HG03457 (cell line): ENCODE results near the gene WDFY2.
"Not testable (repeated sequence)": the region's sequence is repeated elsewhere in the genome, so short reads cannot be mapped to it uniquely, and the experiment has no call there.

Experiments used
- ATAC-seq: cut with Tn5 transposase; IDR thresholded peaks from one replicate; pipeline ENCODE4 v1.9.1; 2021; ENCODE audit warnings: moderate number of reproducible peaks; ENCODE audit not compliant: unreplicated experiment

Gene WDFY2

GRCh38 chr13:51629491-51630287 lies 45.4 kb downstream of the WDFY2 start:
- ATAC-seq = no peak

GRCh38 chr13:51630288-51630615 lies 46.0 kb downstream of the WDFY2 start:
- no peak for ATAC-seq

- ATAC-seq = no peak
These were observed 48.5 kb downstream of the WDFY2 start for GRCh38 chr13:51632591-51633362.

DNA sequence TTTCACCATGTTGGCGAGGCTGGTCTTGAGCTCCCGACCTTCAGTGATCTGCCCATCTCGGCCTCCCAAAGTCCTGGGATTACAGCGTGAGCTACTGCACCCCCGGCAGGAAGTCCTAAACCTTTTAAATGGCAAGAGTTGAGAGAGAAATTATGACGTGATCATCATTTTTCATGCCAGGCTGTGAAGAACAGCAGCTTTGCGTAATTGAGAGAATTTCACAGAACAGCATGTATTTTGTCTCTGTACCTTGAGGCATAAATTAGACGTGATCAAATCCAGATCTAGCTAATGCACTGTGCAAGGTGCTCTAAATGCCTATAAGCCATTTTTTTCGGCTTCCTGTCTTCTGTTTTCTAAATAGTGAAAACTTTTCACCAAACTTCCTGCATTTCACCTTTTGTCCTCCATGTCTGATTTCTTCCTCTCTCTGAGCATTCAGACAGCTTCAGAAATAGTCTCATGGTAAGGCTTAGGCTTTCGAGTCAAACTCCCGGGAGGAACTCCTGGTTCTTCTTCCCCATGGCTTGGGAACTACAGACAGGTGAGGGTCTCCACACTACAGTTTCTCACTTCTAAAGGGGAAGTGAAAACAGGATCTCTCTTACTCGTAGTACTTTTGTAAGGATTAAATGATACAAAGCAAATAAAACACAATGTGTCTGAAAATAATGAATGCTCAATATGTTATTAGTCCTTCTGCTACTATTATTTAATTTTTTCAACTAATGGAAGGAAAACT lies 51.0 kb downstream of the WDFY2 start:
- no peak for ATAC-seq

GRCh38 chr13:51636349-51636890 lies 52.2 kb downstream of the WDFY2 start:
- ATAC-seq = no peak

- no peak for ATAC-seq
These were observed 53.6 kb downstream of the WDFY2 start for GRCh38 chr13:51637852-51638215.

DNA sequence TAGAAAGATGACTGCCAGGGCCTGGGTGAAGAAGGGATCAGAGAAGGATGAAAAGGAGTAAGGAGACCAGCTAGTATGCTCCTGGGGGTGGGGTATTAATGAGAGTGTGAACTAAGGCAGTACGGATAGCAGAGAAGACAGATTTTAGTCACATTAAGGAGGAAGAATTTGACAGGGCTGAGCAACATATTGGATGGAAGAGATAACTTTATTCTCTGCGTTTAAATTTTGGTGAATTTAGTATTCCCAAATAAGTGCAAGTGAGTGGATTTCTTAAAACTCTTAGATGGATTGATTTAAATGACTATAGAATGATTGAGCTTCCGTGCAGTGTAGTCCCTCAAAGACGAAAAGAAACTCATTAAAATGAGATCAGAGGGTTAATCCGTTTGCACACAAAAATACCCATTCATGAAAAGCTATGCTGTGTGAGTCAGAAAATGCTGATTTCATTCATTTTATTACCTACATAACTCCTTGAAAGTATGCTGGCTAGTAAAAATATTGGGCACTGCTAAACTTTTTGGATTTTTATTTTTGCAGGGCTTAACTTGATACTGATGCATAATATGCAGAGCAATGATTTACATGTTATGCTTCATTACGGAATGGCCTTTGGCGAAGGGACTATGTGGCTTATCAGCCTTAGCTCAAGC lies 54.1 kb downstream of the WDFY2 start:
- no peak for ATAC-seq

DNA sequence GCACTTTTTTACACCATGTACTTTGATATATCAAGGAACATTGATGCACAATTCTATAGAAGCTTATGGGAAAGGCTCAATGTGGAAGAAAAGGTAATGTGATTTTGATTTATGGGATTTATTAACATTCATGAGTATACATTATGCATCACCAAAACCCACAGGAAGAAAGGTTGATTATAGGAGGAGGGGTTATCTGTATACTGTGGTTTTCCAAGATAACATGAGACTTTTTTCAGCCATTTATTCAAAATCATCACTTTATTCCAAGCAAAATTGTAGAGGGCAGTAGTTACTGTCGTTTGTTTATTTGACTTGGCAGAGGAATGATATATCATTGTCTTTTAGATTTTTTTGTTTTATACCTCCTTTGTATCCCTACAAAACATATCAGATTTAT lies 54.9 kb downstream of the WDFY2 start:
- no peak for ATAC-seq

DNA sequence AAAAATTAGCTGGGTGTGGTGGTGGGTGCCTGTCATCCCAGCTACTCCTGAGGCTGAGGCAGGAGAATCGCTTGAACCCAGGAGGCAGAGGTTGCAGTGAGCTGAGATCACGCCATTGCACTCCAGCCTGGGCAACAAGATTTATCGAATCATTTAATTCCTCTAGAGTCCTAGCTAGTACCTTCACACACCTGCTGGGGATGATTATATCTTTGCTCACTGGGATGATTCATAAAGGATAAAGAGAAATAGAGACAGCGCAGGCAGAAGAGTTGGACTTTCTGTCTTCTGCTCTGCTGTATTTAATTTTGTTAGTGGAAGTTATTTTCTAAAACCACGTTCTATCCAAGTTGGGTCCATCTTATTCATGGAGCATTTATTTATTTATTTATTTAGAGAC lies 56.4 kb downstream of the WDFY2 start:
- ATAC-seq = not testable (repeated sequence)

- ATAC-seq = no peak
These were observed 59.0 kb downstream of the WDFY2 start for GRCh38 chr13:51643105-51643881.

GRCh38 chr13:51643882-51644281 lies 59.6 kb downstream of the WDFY2 start:
- no peak for ATAC-seq

DNA sequence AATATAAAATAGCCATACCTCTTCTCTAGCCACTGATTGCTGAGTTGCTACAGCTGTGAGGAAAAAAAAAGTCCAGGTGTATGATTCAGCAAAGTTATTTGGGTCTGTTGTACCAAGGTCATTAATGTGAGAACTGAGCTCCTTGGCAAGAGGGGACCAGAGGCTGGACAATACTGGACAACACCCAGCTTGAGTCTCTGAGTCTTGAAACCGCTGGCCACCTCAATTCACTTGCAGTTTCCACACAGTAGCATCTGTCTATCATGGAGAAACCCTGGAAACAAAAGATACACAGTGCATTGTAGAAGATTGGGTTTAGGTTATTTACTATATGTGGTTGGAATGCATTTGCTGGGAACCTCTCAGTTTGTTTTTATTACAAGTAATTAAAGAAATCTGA lies 60.4 kb downstream of the WDFY2 start:
- no peak for ATAC-seq

- no peak for ATAC-seq
These were observed 60.9 kb downstream of the WDFY2 start for GRCh38 chr13:51645154-51645650.

GRCh38 chr13:51645761-51646670 lies 61.8 kb downstream of the WDFY2 start:
- ATAC-seq = no peak

DNA sequence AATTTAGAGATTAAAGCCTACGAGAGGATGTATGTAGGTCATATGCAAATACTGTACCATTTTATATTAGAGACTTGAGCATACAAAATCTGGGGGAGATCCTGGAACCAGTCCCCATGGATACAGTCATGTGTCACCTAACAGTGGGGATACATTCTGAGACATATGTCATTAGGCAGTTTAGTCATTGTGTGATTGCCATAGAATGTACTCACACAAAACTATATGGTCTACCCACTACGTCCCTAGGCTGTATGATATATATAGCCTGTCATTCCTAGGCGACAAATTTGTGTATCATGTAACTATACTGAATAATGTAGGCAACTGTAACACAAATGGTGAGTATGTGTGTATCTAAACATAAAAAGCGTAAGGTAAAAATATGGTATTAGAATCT lies 62.8 kb downstream of the WDFY2 start:
- no peak for ATAC-seq

DNA sequence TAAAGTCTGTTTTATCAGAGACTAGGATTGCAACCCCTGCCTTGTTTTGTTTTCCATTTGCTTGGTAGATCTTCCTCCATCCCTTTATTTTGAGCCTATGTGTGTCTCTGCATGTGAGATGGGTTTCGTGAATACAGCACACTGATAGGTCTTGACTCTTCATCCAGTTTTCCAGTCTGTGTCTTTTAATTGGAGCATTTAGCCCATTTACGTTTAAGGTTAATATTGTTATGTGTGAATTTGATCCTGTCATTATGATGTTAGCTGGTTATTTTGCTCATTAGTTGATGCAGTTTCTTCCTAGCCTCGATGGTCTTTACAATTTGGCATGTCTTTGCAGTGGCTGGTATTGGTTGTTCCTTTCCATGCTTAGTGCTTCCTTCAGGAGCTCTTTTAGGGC lies 67.9 kb downstream of the WDFY2 start:
- not testable (repeated sequence) for ATAC-seq

GRCh38 chr13:51659276-51660127 lies 75.2 kb downstream of the WDFY2 start:
- ATAC-seq = no peak

- no peak for ATAC-seq
These were observed 76.6 kb downstream of the WDFY2 start for GRCh38 chr13:51660813-51661212.
